ENCODE results near the gene SELPLG. TPM values are rescaled to one million over a fixed set of nuclear protein-coding genes. Genes with fewer than 3 reads are reported as not detected.

SELPLG gene
- total RNA-seq, 1 experiment from 2014 or later, result 0.41 TPM

- H3K36me3 ChIP-seq (ENCODE audit: control insufficient read depth, insufficient read depth, low read length), result no peaks in the 10 kb centered on the region
- no peaks in the 10 kb centered on the region for H3K9me3 ChIP-seq (ENCODE audit: control insufficient read depth, insufficient read depth, low read depth, low read length)
- CTCF ChIA-PET, result no interaction called here
- no peaks in the 10 kb centered on the region for H3K4me1 ChIP-seq (ENCODE audit: control insufficient read depth, insufficient read depth, low read length)
- DNase-seq (ENCODE audit: low read depth, low spot score) (no peak), ATAC-seq (no peak)
- TF ChIP-seq SIN3A (IDR thresholded peaks at IDR 0.05; ENCODE audit: borderline replicate concordance, insufficient read depth, low read depth, low read length) (no peak), TCF7L2 (IDR thresholded peaks at IDR 0.05; ENCODE audit: low read depth, low read length) (no peak), REST (IDR thresholded peaks at IDR 0.05; ENCODE audit: insufficient read depth in 1 of 2, low read depth in 2 of 2, low read length in 1 of 2) (no peak), POLR2AphosphoS5 (IDR thresholded peaks at IDR 0.05; ENCODE audit: low read depth, low read length) (no peak)
- TF ChIP-seq, protein P1, sequence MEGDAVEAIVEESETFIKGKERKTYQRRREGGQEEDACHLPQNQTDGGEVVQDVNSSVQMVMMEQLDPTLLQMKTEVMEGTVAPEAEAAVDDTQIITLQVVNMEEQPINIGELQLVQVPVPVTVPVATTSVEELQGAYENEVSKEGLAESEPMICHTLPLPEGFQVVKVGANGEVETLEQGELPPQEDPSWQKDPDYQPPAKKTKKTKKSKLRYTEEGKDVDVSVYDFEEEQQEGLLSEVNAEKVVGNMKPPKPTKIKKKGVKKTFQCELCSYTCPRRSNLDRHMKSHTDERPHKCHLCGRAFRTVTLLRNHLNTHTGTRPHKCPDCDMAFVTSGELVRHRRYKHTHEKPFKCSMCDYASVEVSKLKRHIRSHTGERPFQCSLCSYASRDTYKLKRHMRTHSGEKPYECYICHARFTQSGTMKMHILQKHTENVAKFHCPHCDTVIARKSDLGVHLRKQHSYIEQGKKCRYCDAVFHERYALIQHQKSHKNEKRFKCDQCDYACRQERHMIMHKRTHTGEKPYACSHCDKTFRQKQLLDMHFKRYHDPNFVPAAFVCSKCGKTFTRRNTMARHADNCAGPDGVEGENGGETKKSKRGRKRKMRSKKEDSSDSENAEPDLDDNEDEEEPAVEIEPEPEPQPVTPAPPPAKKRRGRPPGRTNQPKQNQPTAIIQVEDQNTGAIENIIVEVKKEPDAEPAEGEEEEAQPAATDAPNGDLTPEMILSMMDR (IDR thresholded peaks at IDR 0.05), result no peak
- POLR2A ChIA-PET, result no interaction called here
- H3K27me3 ChIP-seq (ENCODE audit: control insufficient read depth, insufficient read depth, low read length), result no peaks in the 10 kb centered on the region
- intact Hi-C loops (cut with micrococcal nuclease; ENCODE audit: unreplicated experiment) (no loop called here), in situ Hi-C loops (cut with HindIII; ENCODE audit: low pct_unique_long_range_greater_than_20kb, low sequenced_read_pairs) (no loop called here)
- no peak overlapping the region for H3K27ac ChIP-seq (ENCODE audit: low read length)
- no peak overlapping the region for H3K4me3 ChIP-seq (ENCODE audit: low read depth in 2 of 2, low read length in 2 of 2)
- BruUV-seq (replicated peaks), result no TSS peak
These were observed 34.2 kb downstream of the SELPLG start for GRCh38 chr12:108599541-108599940.

- Histone ChIP-seq H3K36me3 (ENCODE audit: control insufficient read depth, insufficient read depth, low read length) (no peaks in the 10 kb centered on the region), H3K4me3 (ENCODE audit: low read depth in 2 of 2, low read length in 2 of 2) (no peak overlapping the region), H3K9me3 (ENCODE audit: control insufficient read depth, insufficient read depth, low read depth, low read length) (no peaks in the 10 kb centered on the region), H3K27ac (ENCODE audit: low read length) (no peak overlapping the region), H3K4me1 (ENCODE audit: control insufficient read depth, insufficient read depth, low read length) (no peaks in the 10 kb centered on the region), H3K27me3 (ENCODE audit: control insufficient read depth, insufficient read depth, low read length) (no peaks in the 10 kb centered on the region)
- in situ Hi-C loops (cut with HindIII; ENCODE audit: low pct_unique_long_range_greater_than_20kb, low sequenced_read_pairs), result no loop called here
- TF ChIP-seq POLR2AphosphoS5 (IDR thresholded peaks at IDR 0.05; ENCODE audit: low read depth, low read length), result no peak
- TF ChIP-seq, protein P1 (IDR thresholded peaks at IDR 0.05), result no peak
- no peak for TF ChIP-seq SIN3A (IDR thresholded peaks at IDR 0.05; ENCODE audit: borderline replicate concordance, insufficient read depth, low read depth, low read length)
- no peak for TF ChIP-seq REST (IDR thresholded peaks at IDR 0.05; ENCODE audit: insufficient read depth in 1 of 2, low read depth in 2 of 2, low read length in 1 of 2)
- TF ChIP-seq TCF7L2 (IDR thresholded peaks at IDR 0.05; ENCODE audit: low read depth, low read length), result no peak
- ChIA-PET CTCF (no interaction called here), POLR2A (no interaction called here)
- no peak; the same call in 1 of the 2 replicates for ATAC-seq
- no TSS peak for BruUV-seq (replicated peaks)
- DNase-seq (ENCODE audit: low read depth, low spot score), result no peak
- intact Hi-C loops (cut with micrococcal nuclease; ENCODE audit: unreplicated experiment), result no loop called here
These were observed 35.0 kb downstream of the SELPLG start for GRCh38 chr12:108598553-108599250.

All from Panc1 (cell line).